ENCODE results near the gene ANTXRL.
"Not testable (repeated sequence)": the region's sequence is repeated elsewhere in the genome, so short reads cannot be mapped to it uniquely, and the experiment has no call there.

Gene ANTXRL

DNA sequence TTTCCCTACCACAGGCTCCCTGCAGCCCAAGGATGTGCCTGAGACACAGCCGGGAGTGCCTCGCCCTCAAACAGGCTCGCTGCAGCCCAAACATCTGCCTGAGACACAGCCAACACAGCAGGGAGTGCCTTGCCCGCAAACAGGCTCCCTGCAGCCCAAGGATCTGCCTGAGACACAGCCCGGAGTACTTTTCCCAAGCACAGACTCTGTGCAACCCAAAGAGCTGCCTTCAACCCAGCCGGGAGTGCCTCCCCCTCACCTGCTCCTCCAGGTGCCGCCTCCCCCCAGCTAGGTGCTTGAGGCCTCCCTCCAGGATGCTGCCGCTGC, 42.9 kb downstream of the ANTXRL start:
- Histone ChIP-seq H2BK120ac (ENCODE audit: low read depth, low read length) (no peak overlapping the region), H3K23ac (ENCODE audit: low read length) (no peak overlapping the region), H3K4me3 (ENCODE audit: low read length) (no peak overlapping the region), H3K27ac (ENCODE audit: low read depth, low read length) (no peak overlapping the region), H4K8ac (ENCODE audit: low read depth, low read length) (no peak overlapping the region), H3K4ac (ENCODE audit: low read depth, low read length) (no peak overlapping the region), H3K4me2 (ENCODE audit: low read length) (no peak overlapping the region), H3K4me1 (ENCODE audit: control insufficient read depth, low read depth, low read length) (no peaks in the 10 kb centered on the region), H2BK5ac (ENCODE audit: low read length) (no peak overlapping the region), H3K79me1 (ENCODE audit: low read length) (no peaks in the 10 kb centered on the region), H3K79me2 (ENCODE audit: control insufficient read depth, insufficient read depth, low read length) (no peaks in the 10 kb centered on the region), H3K56ac (ENCODE audit: low read length) (no peak overlapping the region), H3K9ac (ENCODE audit: low read length) (no peak overlapping the region), H2AK5ac (ENCODE audit: low read length) (no peak overlapping the region), H3K27me3 (ENCODE audit: insufficient read depth, low read length, poor library complexity) (no peaks in the 10 kb centered on the region), H3K36me3 (ENCODE audit: control insufficient read depth, insufficient read depth, low read length) (no peaks in the 10 kb centered on the region), H3K18ac (ENCODE audit: low read length) (no peak overlapping the region), H4K5ac (ENCODE audit: low read length) (no peak overlapping the region), H2BK15ac (replicated peaks; ENCODE audit: low read depth) (no peak overlapping the region)
- WGBS (ENCODE audit: extremely low coverage, insufficient coverage, low lambda C conversion rate), result no CpG with 5 or more reads among the region's 8 CpGs
- no peak for DNase-seq

DNA sequence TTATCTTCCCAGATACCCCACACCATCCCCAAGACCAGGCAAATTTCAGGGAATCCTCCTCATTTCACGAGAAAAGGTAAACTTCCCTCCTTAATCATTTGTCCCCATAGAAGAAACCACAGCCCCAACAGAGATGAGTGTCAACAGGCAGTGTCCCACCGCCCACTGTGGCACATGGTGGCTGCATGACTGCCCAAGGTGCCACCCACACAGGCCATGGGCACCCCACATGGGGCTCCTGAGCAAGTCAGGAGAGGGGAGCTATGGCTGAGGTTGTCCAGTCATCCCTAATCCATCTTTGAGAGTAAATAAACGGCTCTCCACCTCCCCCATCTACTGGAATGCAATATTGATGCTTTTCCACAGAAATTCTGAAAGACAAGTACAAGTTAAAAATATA, 44.1 kb downstream of the ANTXRL start:
- H3K4me1 ChIP-seq (ENCODE audit: control insufficient read depth, low read depth, low read length), result no peaks in the 10 kb centered on the region
- H3K27me3 ChIP-seq (ENCODE audit: insufficient read depth, low read length, poor library complexity), result no peaks in the 10 kb centered on the region
- no peak overlapping the region for H4K8ac ChIP-seq (ENCODE audit: low read depth, low read length)
- no peak overlapping the region for H3K4me2 ChIP-seq (ENCODE audit: low read length)
- no peak overlapping the region for H2BK15ac ChIP-seq (replicated peaks; ENCODE audit: low read depth)
- H4K5ac ChIP-seq (ENCODE audit: low read length), result no peak overlapping the region
- H3K4ac ChIP-seq (ENCODE audit: low read depth, low read length), result no peak overlapping the region
- H2BK5ac ChIP-seq (ENCODE audit: low read length), result no peak overlapping the region
- H3K18ac ChIP-seq (ENCODE audit: low read length), result no peak overlapping the region
- no peak overlapping the region for H3K27ac ChIP-seq (ENCODE audit: low read depth, low read length)
- no peak overlapping the region for H2BK120ac ChIP-seq (ENCODE audit: low read depth, low read length)
- no CpG with 5 or more reads among the region's 3 CpGs for WGBS (ENCODE audit: extremely low coverage, insufficient coverage, low lambda C conversion rate)
- H3K23ac ChIP-seq (ENCODE audit: low read length), result no peak overlapping the region
- no peak overlapping the region for H3K9ac ChIP-seq (ENCODE audit: low read length)
- no peaks in the 10 kb centered on the region for H3K79me1 ChIP-seq (ENCODE audit: low read length)
- no peak overlapping the region for H3K56ac ChIP-seq (ENCODE audit: low read length)
- H3K4me3 ChIP-seq (ENCODE audit: low read length), result no peak overlapping the region
- no peak overlapping the region for H2AK5ac ChIP-seq (ENCODE audit: low read length)
- H3K36me3 ChIP-seq (ENCODE audit: control insufficient read depth, insufficient read depth, low read length), result no peaks in the 10 kb centered on the region
- H3K79me2 ChIP-seq (ENCODE audit: control insufficient read depth, insufficient read depth, low read length), result no peaks in the 10 kb centered on the region
- DNase-seq, result no peak

DNA sequence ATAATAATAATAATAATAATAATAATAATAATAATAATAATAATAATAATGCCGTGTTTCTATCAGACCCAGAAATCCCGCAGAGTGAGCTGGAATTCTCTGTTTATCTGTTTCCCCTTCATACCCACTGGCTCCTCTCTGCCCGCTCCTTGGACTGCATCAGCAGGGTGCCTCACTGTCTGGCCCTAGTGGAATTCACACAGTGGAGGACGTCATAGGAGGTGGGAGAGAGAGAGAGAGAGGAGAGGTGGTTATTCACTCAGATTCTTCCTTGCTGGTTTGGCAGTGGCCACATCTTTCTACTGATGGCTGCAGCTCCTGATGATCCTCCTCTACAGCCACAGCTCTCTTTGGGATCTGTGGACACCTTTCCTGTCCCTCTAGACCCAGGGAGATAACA, 78.7 kb downstream of the ANTXRL start:
- H3K4me2 ChIP-seq (ENCODE audit: low read length); H3K27ac ChIP-seq (ENCODE audit: low read depth, low read length); H3K4ac ChIP-seq (ENCODE audit: low read depth, low read length); H3K79me1 ChIP-seq (ENCODE audit: low read length); H3K4me1 ChIP-seq (ENCODE audit: control insufficient read depth, low read depth, low read length); H3K79me2 ChIP-seq (ENCODE audit: control insufficient read depth, insufficient read depth, low read length); H2AK5ac ChIP-seq (ENCODE audit: low read length); H3K36me3 ChIP-seq (ENCODE audit: control insufficient read depth, insufficient read depth, low read length); H2BK15ac ChIP-seq (replicated peaks; ENCODE audit: low read depth); H4K5ac ChIP-seq (ENCODE audit: low read length); H3K18ac ChIP-seq (ENCODE audit: low read length); H2BK5ac ChIP-seq (ENCODE audit: low read length); H3K9ac ChIP-seq (ENCODE audit: low read length); H3K27me3 ChIP-seq (ENCODE audit: insufficient read depth, low read length, poor library complexity); H3K56ac ChIP-seq (ENCODE audit: low read length); H3K4me3 ChIP-seq (ENCODE audit: low read length); H3K23ac ChIP-seq (ENCODE audit: low read length); H4K8ac ChIP-seq (ENCODE audit: low read depth, low read length); DNase-seq; H2BK120ac ChIP-seq (ENCODE audit: low read depth, low read length): not testable (repeated sequence)
- WGBS (ENCODE audit: extremely low coverage, insufficient coverage, low lambda C conversion rate), result no CpG with 5 or more reads among the region's 4 CpGs

DNA sequence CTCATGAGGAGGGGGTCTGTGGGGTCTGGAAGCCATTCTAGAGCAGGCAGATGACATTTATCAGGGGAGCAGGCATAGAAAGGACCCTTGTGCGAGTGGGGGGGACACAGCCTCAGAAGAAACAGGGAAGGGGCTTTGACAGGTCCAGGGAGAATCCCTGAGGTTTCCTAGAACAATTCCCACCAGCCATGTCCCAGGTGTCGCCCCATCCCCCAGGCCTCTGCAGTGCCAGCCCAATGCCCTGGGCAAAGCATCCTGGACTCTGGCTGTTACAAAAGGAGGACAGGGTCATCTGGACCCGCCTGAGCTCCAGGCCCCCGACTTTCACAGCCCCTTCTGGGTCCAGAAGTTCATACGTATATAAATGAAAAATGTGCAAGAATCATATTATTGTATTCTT, 80.4 kb downstream of the ANTXRL start:
- H3K27ac ChIP-seq (ENCODE audit: low read depth, low read length); H3K18ac ChIP-seq (ENCODE audit: low read length); H3K9ac ChIP-seq (ENCODE audit: low read length); H3K27me3 ChIP-seq (ENCODE audit: insufficient read depth, low read length, poor library complexity); H3K4ac ChIP-seq (ENCODE audit: low read depth, low read length); H3K79me2 ChIP-seq (ENCODE audit: control insufficient read depth, insufficient read depth, low read length); DNase-seq; H2BK15ac ChIP-seq (replicated peaks; ENCODE audit: low read depth); H3K36me3 ChIP-seq (ENCODE audit: control insufficient read depth, insufficient read depth, low read length); H3K23ac ChIP-seq (ENCODE audit: low read length); H3K56ac ChIP-seq (ENCODE audit: low read length); H2BK5ac ChIP-seq (ENCODE audit: low read length); H4K5ac ChIP-seq (ENCODE audit: low read length); H2BK120ac ChIP-seq (ENCODE audit: low read depth, low read length); H3K4me1 ChIP-seq (ENCODE audit: control insufficient read depth, low read depth, low read length); H2AK5ac ChIP-seq (ENCODE audit: low read length); H4K8ac ChIP-seq (ENCODE audit: low read depth, low read length); H3K4me3 ChIP-seq (ENCODE audit: low read length); H3K4me2 ChIP-seq (ENCODE audit: low read length); H3K79me1 ChIP-seq (ENCODE audit: low read length): not testable (repeated sequence)
- no CpG with 5 or more reads among the region's 5 CpGs for WGBS (ENCODE audit: extremely low coverage, insufficient coverage, low lambda C conversion rate)

DNA sequence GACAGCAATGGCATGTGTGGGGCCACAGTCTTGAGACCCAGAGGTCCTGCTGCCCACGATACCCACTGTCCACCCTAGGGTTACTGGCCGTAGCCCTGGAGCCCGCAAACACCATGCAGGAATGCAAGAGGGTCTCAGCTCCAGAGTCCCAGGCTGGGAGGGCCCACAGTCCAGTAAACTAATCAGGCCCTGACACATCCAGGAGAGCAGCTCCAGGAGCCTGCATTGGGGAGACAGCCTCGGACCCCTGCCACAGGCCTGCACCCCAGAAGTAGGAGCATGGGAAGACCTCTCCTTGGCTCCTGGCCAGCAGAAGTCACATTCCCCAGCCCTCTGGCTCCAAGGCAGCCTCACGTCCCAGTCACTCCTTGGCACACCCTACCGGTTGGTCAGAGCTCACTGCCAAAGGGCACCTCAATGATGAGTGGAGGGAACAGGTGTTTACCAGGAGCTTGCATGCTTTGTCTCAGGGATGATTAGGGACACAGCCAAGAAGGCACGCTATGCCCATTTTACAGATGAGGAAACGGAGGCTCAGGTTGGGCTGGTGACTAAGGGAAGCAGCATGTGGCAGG, 81.0 kb downstream of the ANTXRL start:
- not testable (repeated sequence) for H4K8ac ChIP-seq (ENCODE audit: low read depth, low read length); DNase-seq; H3K9ac ChIP-seq (ENCODE audit: low read length); H3K27me3 ChIP-seq (ENCODE audit: insufficient read depth, low read length, poor library complexity); H3K79me1 ChIP-seq (ENCODE audit: low read length); H3K4me1 ChIP-seq (ENCODE audit: control insufficient read depth, low read depth, low read length); H3K27ac ChIP-seq (ENCODE audit: low read depth, low read length); H3K79me2 ChIP-seq (ENCODE audit: control insufficient read depth, insufficient read depth, low read length); H3K4me3 ChIP-seq (ENCODE audit: low read length); H2BK15ac ChIP-seq (replicated peaks; ENCODE audit: low read depth); H3K23ac ChIP-seq (ENCODE audit: low read length); H2BK120ac ChIP-seq (ENCODE audit: low read depth, low read length); H3K56ac ChIP-seq (ENCODE audit: low read length); H4K5ac ChIP-seq (ENCODE audit: low read length); H3K18ac ChIP-seq (ENCODE audit: low read length); H2AK5ac ChIP-seq (ENCODE audit: low read length); H3K4ac ChIP-seq (ENCODE audit: low read depth, low read length); H3K36me3 ChIP-seq (ENCODE audit: control insufficient read depth, insufficient read depth, low read length); H3K4me2 ChIP-seq (ENCODE audit: low read length); H2BK5ac ChIP-seq (ENCODE audit: low read length)
- WGBS (ENCODE audit: extremely low coverage, insufficient coverage, low lambda C conversion rate), result no CpG with 5 or more reads among the region's 8 CpGs

DNA sequence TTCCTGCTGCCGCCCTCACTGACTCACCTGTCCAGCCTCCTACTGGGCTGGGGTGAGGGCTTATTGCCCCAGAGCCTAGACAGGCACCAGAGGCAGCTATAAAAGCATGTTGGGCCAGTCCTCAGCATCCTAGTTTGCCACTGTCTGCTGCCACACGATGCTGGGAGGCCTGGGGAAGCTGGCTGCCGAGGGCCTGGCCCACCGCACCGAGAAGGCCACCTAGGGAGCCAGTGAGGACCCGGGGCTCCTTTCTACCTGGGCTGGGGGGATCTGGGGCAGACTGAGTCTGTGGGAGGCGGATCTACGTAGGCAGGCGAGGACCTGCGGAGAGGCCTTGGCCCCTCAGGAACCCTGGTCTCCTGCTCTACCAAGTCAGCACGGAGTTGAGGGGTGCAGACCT, 82.2 kb downstream of the ANTXRL start:
- not testable (repeated sequence) for H2BK120ac ChIP-seq (ENCODE audit: low read depth, low read length)

More for the DNA sequence above, 82.2 kb downstream of the ANTXRL start:
- H4K5ac ChIP-seq (ENCODE audit: low read length); H3K4me1 ChIP-seq (ENCODE audit: control insufficient read depth, low read depth, low read length); H3K18ac ChIP-seq (ENCODE audit: low read length); H3K27me3 ChIP-seq (ENCODE audit: insufficient read depth, low read length, poor library complexity); H3K23ac ChIP-seq (ENCODE audit: low read length); H3K36me3 ChIP-seq (ENCODE audit: control insufficient read depth, insufficient read depth, low read length); H4K8ac ChIP-seq (ENCODE audit: low read depth, low read length); H2AK5ac ChIP-seq (ENCODE audit: low read length); H3K27ac ChIP-seq (ENCODE audit: low read depth, low read length); H2BK15ac ChIP-seq (replicated peaks; ENCODE audit: low read depth); H3K56ac ChIP-seq (ENCODE audit: low read length); H3K4ac ChIP-seq (ENCODE audit: low read depth, low read length); H2BK5ac ChIP-seq (ENCODE audit: low read length); H3K4me3 ChIP-seq (ENCODE audit: low read length); H3K4me2 ChIP-seq (ENCODE audit: low read length); DNase-seq; H3K79me1 ChIP-seq (ENCODE audit: low read length); H3K9ac ChIP-seq (ENCODE audit: low read length); H3K79me2 ChIP-seq (ENCODE audit: control insufficient read depth, insufficient read depth, low read length): not testable (repeated sequence)
- no CpG with 5 or more reads among the region's 11 CpGs for WGBS (ENCODE audit: extremely low coverage, insufficient coverage, low lambda C conversion rate)
